DOHH2 (cell line): ENCODE measurements around the gene HNF4A.

Experiments
- H3F3A ChIP-seq: fragments of 200-600 bp; sonication (generic), shearing (Covaris generic); 2 replicates; pipeline ENCODE4 v1.6.0; 2016; ENCODE audit warnings: antibody characterized with exemption, mild to moderate bottlenecking; ENCODE audit not compliant: control insufficient read depth, insufficient read depth
- H3K27ac ChIP-seq: fragments of 200-600 bp; sonication (generic); 2 replicates; pipeline ENCODE4 v1.5.1; 2014; ENCODE audit warnings: low read depth, mild to moderate bottlenecking, low read length, moderate library complexity
- H3K27me3 ChIP-seq: fragments of 200-600 bp; sonication (generic); 2 replicates; pipeline ENCODE4 v1.6.1; 2014; ENCODE audit warnings: mild to moderate bottlenecking, low read length, mixed read lengths; ENCODE audit not compliant: control insufficient read depth
- H3K36me3 ChIP-seq: fragments of 200-600 bp; sonication (generic); 2 replicates; pipeline ENCODE4 v1.6.1; 2014; ENCODE audit warnings: mild to moderate bottlenecking, low read length, moderate library complexity, mixed read lengths; ENCODE audit not compliant: control insufficient read depth
- H3K4me1 ChIP-seq: fragments of 200-600 bp; sonication (generic); 2 replicates; pipeline ENCODE4 v1.6.1; 2014; ENCODE audit warnings: mild to moderate bottlenecking, low read length, mixed read lengths; ENCODE audit not compliant: control insufficient read depth
- H3K4me2 ChIP-seq: fragments of 200-600 bp; sonication (generic); 2 replicates; pipeline ENCODE4 v1.6.0; 2014; ENCODE audit warnings: mild to moderate bottlenecking, low read length, moderate library complexity
- H3K4me3 ChIP-seq: fragments of 200-600 bp; sonication (generic); 2 replicates; pipeline ENCODE4 v1.5.1; 2014; ENCODE audit warnings: mild to moderate bottlenecking, low read length, mixed read lengths
- H3K79me2 ChIP-seq: fragments of 200-600 bp; sonication (generic); 2 replicates; pipeline ENCODE4 v1.6.1; 2014; ENCODE audit warnings: mild to moderate bottlenecking, low read length, mixed read lengths; ENCODE audit not compliant: control insufficient read depth
- H3K9me2 ChIP-seq: fragments of 200-600 bp; sonication (generic); replicated peaks from 2 replicates; pipeline ENCODE4 v1.6.1; 2014; ENCODE audit warnings: mild to moderate bottlenecking, low read length, mixed read lengths; ENCODE audit not compliant: control insufficient read depth
- H3K9me3 ChIP-seq: fragments of 200-600 bp; sonication (generic); 2 replicates; pipeline ENCODE4 v1.6.1; 2014; ENCODE audit warnings: antibody characterized with exemption, low read length, mixed read lengths; ENCODE audit not compliant: control insufficient read depth, insufficient read depth
- H4K20me1 ChIP-seq: fragments of 200-600 bp; sonication (generic); 2 replicates; pipeline ENCODE4 v1.6.0; 2014; ENCODE audit warnings: low read depth, mild to moderate bottlenecking, antibody characterized with exemption, low read length, moderate library complexity; ENCODE audit not compliant: control insufficient read depth, insufficient read depth
- CTCF ChIP-seq: fragments of 200-600 bp; sonication (generic); IDR thresholded peaks from one replicate; pipeline ENCODE4 v1.5.1; 2014; ENCODE audit warnings: antibody characterized with exemption, mild to moderate bottlenecking, low read depth, low read length; ENCODE audit not compliant: poor library complexity, severe bottlenecking
- EZH2phosphoT487 ChIP-seq: fragments of 200-600 bp; sonication (generic); IDR thresholded peaks from 2 replicates; pipeline ENCODE4 v1.6.1; 2017; ENCODE audit warnings: borderline replicate concordance, mild to moderate bottlenecking, antibody characterized with exemption, low read length, moderate library complexity, mixed read lengths

Gene HNF4A

GRCh38 chr20:44404204-44405181 is 49.0 kb downstream of the HNF4A start:
- H3K4me1 ChIP-seq: no peaks in the 10 kb centered on the region
- H3K27me3 ChIP-seq: no peaks in the 10 kb centered on the region
- no peaks in the 10 kb centered on the region for H4K20me1 ChIP-seq
- no peaks in the 10 kb centered on the region; the same call in 1 of the 2 replicates for H3K9me3 ChIP-seq
- no peaks in the 10 kb centered on the region for H3K36me3 ChIP-seq
- no peaks in the 10 kb centered on the region for H3F3A ChIP-seq
- no peak for TF ChIP-seq EZH2phosphoT487
- TF ChIP-seq CTCF: no peak
- no peak overlapping the region for H3K4me3 ChIP-seq
- H3K27ac ChIP-seq: no peak overlapping the region
- no peaks in the 10 kb centered on the region for H3K79me2 ChIP-seq
- no peak overlapping the region for H3K4me2 ChIP-seq
- H3K9me2 ChIP-seq: no peaks in the 10 kb centered on the region

DNA sequence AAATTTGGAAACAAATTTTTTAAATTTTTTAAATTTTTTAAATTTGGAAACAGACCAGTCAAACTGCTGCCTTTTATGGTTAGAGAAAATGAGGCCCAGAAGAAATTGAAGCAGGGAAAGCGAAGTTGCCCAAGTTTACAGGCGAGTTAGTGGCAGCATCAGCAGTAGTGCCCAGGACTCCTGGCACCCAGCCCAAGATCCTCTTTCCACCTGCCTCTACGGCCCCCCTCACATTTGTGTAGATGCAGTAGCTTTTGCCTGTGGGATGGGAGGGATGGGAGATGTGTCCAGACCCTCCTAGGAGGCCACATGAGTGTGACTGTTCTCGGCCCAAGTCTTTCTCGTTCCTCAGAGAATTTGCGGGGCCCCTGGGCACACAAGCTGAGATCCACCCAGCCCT is 49.8 kb downstream of the HNF4A start:
- no peak overlapping the region for H3K27ac ChIP-seq

GRCh38 chr20:44405785-44406571 is 50.5 kb downstream of the HNF4A start:
- Histone ChIP-seq H3K27me3 (no peaks in the 10 kb centered on the region), H3K36me3 (no peaks in the 10 kb centered on the region), H3K9me2 (no peaks in the 10 kb centered on the region), H3K79me2 (no peaks in the 10 kb centered on the region), H3K4me3 (no peak overlapping the region), H3K4me2 (no peak overlapping the region), H3K9me3 (no peaks in the 10 kb centered on the region; the same call in 1 of the 2 replicates), H3K27ac (no peak overlapping the region), H3F3A (no peaks in the 10 kb centered on the region), H3K4me1 (no peaks in the 10 kb centered on the region), H4K20me1 (no peaks in the 10 kb centered on the region)
- TF ChIP-seq EZH2phosphoT487: no peak
- TF ChIP-seq CTCF: no peak

More for the DNA sequence above, 49.8 kb downstream of the HNF4A start:
- Histone ChIP-seq H3K9me3 (no peaks in the 10 kb centered on the region; the same call in 1 of the 2 replicates), H3K4me2 (no peak overlapping the region), H3K4me3 (no peak overlapping the region), H3K4me1 (no peaks in the 10 kb centered on the region), H4K20me1 (no peaks in the 10 kb centered on the region), H3K79me2 (no peaks in the 10 kb centered on the region), H3K36me3 (no peaks in the 10 kb centered on the region), H3K9me2 (no peaks in the 10 kb centered on the region), H3F3A (no peaks in the 10 kb centered on the region), H3K27me3 (no peaks in the 10 kb centered on the region)
- TF ChIP-seq EZH2phosphoT487 (no peak), CTCF (no peak)
